ENCODE results near the gene C9orf57. TPM values are rescaled to one million over a fixed set of nuclear protein-coding genes. Genes with fewer than 3 reads are reported as not detected.
"Not testable (repeated sequence)": the region's sequence is repeated elsewhere in the genome, so short reads cannot be mapped to it uniquely, and the experiment has no call there.

Gene C9orf57, protein sequence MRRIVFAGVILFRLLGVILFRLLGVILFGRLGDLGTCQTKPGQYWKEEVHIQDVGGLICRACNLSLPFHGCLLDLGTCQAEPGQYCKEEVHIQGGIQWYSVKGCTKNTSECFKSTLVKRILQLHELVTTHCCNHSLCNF
- not detected in 3 replicates for total RNA-seq

DNA sequence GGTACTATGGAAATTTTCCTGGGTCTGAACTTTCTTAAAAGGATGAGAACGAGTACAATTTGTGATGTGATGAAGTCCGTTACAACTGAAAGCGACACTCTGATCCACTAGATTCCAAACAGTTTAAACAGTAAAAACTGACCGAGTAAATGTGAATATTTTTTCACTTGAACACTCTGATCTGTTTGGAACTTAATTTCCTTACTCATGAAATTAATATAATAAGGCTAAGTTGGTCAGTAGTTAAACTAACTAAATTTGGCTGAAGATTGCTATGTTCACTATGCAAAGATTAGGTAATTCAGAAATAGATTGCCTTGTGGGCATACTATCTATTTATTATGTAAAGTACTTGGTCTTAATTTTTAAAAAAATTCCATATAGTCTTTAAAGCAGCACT, at the start of gene C9orf57:
Gene C9orf57, minus strand, starts transcription at position 101 of the 400 bp plus-strand sequence. CDS start 1,282 bp downstream, outside the sequence.
- DNase-seq (ENCODE audit: low spot score in 2 of 2, unreplicated experiment in 2 of 2) = no peak
- H3K36me3 Mint-ChIP-seq = no peaks in the 10 kb centered on the region
- H3K9me3 Mint-ChIP-seq = no peaks in the 10 kb centered on the region
- H3K4me1 Mint-ChIP-seq = no peaks in the 10 kb centered on the region
- TF ChIP-seq CTCF (IDR thresholded peaks at IDR 0.05; ENCODE audit: unreplicated experiment) = no peak
- H3K4me3 Mint-ChIP-seq = no peak within 1 kb of the TSS
- H3K27ac Mint-ChIP-seq = no peak within 1 kb of the TSS
- H3K27me3 Mint-ChIP-seq (ENCODE audit: low read depth) = peaks cover 8% of the 10 kb centered on the region

- DNase-seq (ENCODE audit: low spot score in 2 of 2, unreplicated experiment in 2 of 2) = no peak
- Mint-ChIP-seq H3K27ac (no peak overlapping the region), H3K27me3 (ENCODE audit: low read depth) (no peaks in the 10 kb centered on the region), H3K9me3 (peaks cover 27% of the 10 kb centered on the region), H3K36me3 (no peaks in the 10 kb centered on the region), H3K4me1 (no peaks in the 10 kb centered on the region), H3K4me3 (no peak overlapping the region)
- TF ChIP-seq CTCF (IDR thresholded peaks at IDR 0.05; ENCODE audit: unreplicated experiment) = no peak
Measured at GRCh38 chr9:72102520-72102919, 42.1 kb upstream of the C9orf57 start.

GRCh38 chr9:72095520-72095919, 35.1 kb upstream of the C9orf57 start:
- not testable (repeated sequence) for DNase-seq (ENCODE audit: low spot score in 2 of 2, unreplicated experiment in 2 of 2); H3K27me3 Mint-ChIP-seq (ENCODE audit: low read depth); H3K4me1 Mint-ChIP-seq; H3K27ac Mint-ChIP-seq; H3K36me3 Mint-ChIP-seq; H3K4me3 Mint-ChIP-seq
- peaks cover 32% of the 10 kb centered on the region for H3K9me3 Mint-ChIP-seq

- H3K27ac Mint-ChIP-seq = no peak overlapping the region
- no peak overlapping the region for H3K4me3 Mint-ChIP-seq
- TF ChIP-seq CTCF (IDR thresholded peaks at IDR 0.05; ENCODE audit: unreplicated experiment) = no peak
- H3K27me3 Mint-ChIP-seq (ENCODE audit: low read depth) = peaks cover 1% of the 10 kb centered on the region
- no peaks in the 10 kb centered on the region for H3K36me3 Mint-ChIP-seq
- no peak for DNase-seq (ENCODE audit: low spot score in 2 of 2, unreplicated experiment in 2 of 2)
- H3K4me1 Mint-ChIP-seq = no peaks in the 10 kb centered on the region
- H3K9me3 Mint-ChIP-seq = peaks cover 23% of the 10 kb centered on the region
Measured at GRCh38 chr9:72092820-72093219, 32.4 kb upstream of the C9orf57 start.

- DNase-seq (ENCODE audit: low spot score in 2 of 2, unreplicated experiment in 2 of 2) = no peak
- Mint-ChIP-seq H3K27ac (no peak overlapping the region), H3K4me3 (no peak overlapping the region), H3K9me3 (peaks cover 10% of the 10 kb centered on the region), H3K27me3 (ENCODE audit: low read depth) (peaks cover 8% of the 10 kb centered on the region), H3K36me3 (no peaks in the 10 kb centered on the region), H3K4me1 (no peaks in the 10 kb centered on the region)
- TF ChIP-seq CTCF (IDR thresholded peaks at IDR 0.05; ENCODE audit: unreplicated experiment) = no peak
Measured at GRCh38 chr9:72089451-72090130, 29.2 kb upstream of the C9orf57 start.

- H3K9me3 Mint-ChIP-seq = peaks cover 6% of the 10 kb centered on the region
- H3K27ac Mint-ChIP-seq = no peak overlapping the region
- no peaks in the 10 kb centered on the region for H3K36me3 Mint-ChIP-seq
- H3K27me3 Mint-ChIP-seq (ENCODE audit: low read depth) = peaks cover 14% of the 10 kb centered on the region
- no peak overlapping the region for H3K4me3 Mint-ChIP-seq
- no peak for DNase-seq (ENCODE audit: low spot score in 2 of 2, unreplicated experiment in 2 of 2)
- TF ChIP-seq CTCF (IDR thresholded peaks at IDR 0.05; ENCODE audit: unreplicated experiment) = no peak
- no peaks in the 10 kb centered on the region for H3K4me1 Mint-ChIP-seq
Measured at GRCh38 chr9:72082536-72082935, 22.1 kb upstream of the C9orf57 start.

DNA sequence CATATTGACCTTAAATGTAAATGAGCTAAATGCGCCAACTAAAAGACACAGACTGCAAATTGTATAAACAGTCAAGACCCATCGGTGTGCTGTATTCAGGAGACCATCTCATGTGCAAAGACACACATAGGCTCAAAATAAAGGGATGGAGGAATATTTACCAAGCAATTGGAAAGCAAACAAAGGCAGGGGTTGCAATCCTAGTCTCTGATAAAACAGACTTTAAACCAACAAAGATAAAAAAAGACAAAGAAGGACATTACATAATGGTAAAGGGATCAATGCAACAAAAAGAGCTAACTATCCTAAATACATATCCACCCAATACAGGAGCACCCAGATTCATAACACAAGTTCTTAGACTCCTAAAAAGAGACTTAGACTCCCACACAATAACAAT, 14.3 kb upstream of the C9orf57 start:
- H3K4me3 Mint-ChIP-seq; H3K36me3 Mint-ChIP-seq; DNase-seq (ENCODE audit: low spot score in 2 of 2, unreplicated experiment in 2 of 2); H3K27ac Mint-ChIP-seq; H3K4me1 Mint-ChIP-seq: not testable (repeated sequence)
- H3K9me3 Mint-ChIP-seq = peaks cover 26% of the 10 kb centered on the region
- H3K27me3 Mint-ChIP-seq (ENCODE audit: low read depth) = peaks cover 24% of the 10 kb centered on the region
